ENCODE results near the gene DUS1L.

Gene DUS1L

DNA sequence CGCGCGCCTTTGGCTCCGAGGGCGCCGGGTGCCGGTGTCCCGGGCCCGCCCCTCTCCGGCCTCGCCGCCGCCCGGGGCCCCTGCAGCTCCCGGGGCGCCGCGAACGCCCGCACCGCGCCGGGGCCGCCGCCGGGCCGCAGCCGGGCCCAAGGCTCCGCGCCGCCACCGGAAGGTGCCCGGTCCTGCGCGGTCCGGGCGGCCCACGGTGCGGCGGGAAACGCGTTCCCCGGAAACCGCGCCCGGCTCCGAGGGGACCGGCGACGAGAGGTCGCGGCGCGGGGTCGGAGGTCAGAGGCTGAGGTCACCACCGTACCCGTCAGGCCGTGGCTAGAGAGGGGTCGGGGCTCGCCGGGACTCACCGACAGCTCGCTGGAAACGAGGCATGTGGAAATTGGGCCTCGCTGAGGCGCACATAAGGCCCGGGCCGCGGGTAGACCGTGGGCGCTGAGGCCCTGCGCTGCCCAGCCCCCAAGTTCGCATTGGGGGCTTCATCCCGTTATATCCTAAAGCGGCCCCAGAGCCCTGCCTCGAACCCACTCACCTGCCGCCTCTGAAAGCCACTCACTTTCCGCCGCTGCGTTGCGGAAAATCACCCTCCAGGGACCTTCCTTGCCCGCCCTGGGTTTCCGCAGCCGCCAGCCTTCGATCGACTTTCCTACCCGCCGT is at the start of gene DUS1L:
Gene DUS1L, minus strand, starts transcription at position 167 of the 666 bp plus-strand sequence. CDS start 745 bp downstream, outside the sequence.
- TF ChIP-seq, protein P1, sequence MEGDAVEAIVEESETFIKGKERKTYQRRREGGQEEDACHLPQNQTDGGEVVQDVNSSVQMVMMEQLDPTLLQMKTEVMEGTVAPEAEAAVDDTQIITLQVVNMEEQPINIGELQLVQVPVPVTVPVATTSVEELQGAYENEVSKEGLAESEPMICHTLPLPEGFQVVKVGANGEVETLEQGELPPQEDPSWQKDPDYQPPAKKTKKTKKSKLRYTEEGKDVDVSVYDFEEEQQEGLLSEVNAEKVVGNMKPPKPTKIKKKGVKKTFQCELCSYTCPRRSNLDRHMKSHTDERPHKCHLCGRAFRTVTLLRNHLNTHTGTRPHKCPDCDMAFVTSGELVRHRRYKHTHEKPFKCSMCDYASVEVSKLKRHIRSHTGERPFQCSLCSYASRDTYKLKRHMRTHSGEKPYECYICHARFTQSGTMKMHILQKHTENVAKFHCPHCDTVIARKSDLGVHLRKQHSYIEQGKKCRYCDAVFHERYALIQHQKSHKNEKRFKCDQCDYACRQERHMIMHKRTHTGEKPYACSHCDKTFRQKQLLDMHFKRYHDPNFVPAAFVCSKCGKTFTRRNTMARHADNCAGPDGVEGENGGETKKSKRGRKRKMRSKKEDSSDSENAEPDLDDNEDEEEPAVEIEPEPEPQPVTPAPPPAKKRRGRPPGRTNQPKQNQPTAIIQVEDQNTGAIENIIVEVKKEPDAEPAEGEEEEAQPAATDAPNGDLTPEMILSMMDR (IDR thresholded peaks at IDR 0.05): peak in 1 of 2 experiments; percentile 9
- Histone ChIP-seq H3K4me1 (peaks cover 0 to 26% (median 19%) of the 10 kb centered on the region in 4 donors), H3K9me3 (no peaks in the 10 kb centered on the region), H3K27ac (peak within 1 kb of the TSS; percentile 82 to 86), H3K4me3 (peak within 1 kb of the TSS; percentile 72 to 97), H3K27me3 (no peaks in the 10 kb centered on the region), H3K36me3 (peaks cover 12 to 34% (median 30%) of the 10 kb centered on the region in 3 donors)
- intact Hi-C loops (cut with DNase I; ENCODE audit: low total_unique reads): no loop called here
- no peak for DNase-seq

DNA sequence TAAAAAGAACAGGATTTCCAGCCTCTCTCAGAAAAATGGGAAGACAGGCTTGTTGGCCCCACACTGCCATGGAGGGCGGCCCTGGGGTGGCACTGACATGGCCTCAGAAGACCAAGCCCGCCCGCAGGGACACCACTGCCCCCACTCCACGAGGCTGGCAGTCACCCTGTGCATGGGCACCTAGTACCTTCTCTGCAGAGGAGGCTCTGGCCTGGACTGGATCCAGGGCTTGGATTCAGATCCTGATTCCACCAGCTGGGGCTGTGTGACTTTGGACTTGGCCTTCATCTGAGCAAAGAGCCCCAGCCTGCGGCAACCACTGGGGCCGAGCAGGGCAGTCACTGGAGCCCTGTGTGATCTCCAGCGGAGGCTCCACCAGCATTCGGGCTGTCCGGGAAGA is 49.3 kb upstream of the DUS1L start:
- DNase-seq: no peak
- H3K27ac ChIP-seq: no peak overlapping the region
- intact Hi-C loops (cut with DNase I; ENCODE audit: low total_unique reads): no loop called here

DNA sequence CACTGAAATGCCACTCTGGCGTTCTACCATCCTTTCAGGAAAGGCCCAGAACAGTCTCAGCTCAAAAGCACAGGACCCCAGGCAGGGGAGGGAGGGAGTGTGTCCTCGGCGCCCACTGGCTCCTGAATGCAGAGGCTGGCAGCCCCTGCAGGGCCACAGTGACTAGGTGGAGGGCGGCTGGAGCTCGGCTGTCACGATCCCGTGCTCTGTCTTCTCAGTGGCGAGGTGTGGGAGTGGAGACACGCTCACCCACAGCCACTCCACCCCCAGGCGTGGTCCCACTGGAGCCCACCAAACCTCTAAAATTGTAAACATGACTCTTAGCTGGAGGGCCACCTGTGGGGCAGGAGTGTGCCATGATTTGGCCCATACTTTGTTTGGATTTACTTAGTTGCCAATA is 48.8 kb upstream of the DUS1L start:
- intact Hi-C loops (cut with DNase I; ENCODE audit: low total_unique reads): no loop called here

More for the DNA sequence above, 49.3 kb upstream of the DUS1L start:
- H3K27me3 ChIP-seq: no peaks in the 10 kb centered on the region
- H3K4me3 ChIP-seq: no peak overlapping the region
- TF ChIP-seq, protein P1 (IDR thresholded peaks at IDR 0.05): no peak
- H3K9me3 ChIP-seq: no peaks in the 10 kb centered on the region
- no peaks in the 10 kb centered on the region for H3K4me1 ChIP-seq
- peaks cover 3 to 38% (median 18%) of the 10 kb centered on the region in 3 donors for H3K36me3 ChIP-seq

DNA sequence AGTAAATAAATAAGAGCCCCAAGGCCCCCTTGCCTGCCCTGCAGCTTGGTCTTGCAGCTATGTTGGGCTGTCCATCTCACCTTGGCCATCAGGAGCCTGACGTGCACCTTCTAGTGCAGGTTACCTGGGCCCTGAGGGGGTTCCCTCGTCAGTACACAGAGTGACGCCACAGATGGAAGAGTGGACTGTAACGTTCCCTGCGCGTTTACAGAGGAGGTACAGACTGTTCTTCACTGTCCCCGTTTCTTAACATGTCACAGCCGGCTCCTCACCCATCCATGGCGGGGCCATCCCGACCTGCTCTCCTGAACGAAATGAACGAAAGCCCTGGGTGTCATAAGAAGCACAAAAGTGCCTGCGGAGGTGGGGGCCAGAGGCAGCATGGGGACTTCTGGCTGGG is 48.3 kb upstream of the DUS1L start:
- no peak overlapping the region for H3K27ac ChIP-seq
- no peaks in the 10 kb centered on the region for H3K27me3 ChIP-seq
- H3K9me3 ChIP-seq: no peaks in the 10 kb centered on the region
- H3K4me1 ChIP-seq: no peaks in the 10 kb centered on the region
- no peak overlapping the region for H3K4me3 ChIP-seq
- peaks cover 3 to 38% (median 18%) of the 10 kb centered on the region in 3 donors for H3K36me3 ChIP-seq
- intact Hi-C loops (cut with DNase I; ENCODE audit: low total_unique reads): no loop called here
- TF ChIP-seq, protein P1 (IDR thresholded peaks at IDR 0.05): no peak
- DNase-seq: no peak

More for the DNA sequence above, 48.8 kb upstream of the DUS1L start:
- Histone ChIP-seq H3K4me3 (no peak overlapping the region), H3K9me3 (no peaks in the 10 kb centered on the region), H3K27ac (no peak overlapping the region), H3K27me3 (no peaks in the 10 kb centered on the region), H3K36me3 (peaks cover 3 to 38% (median 18%) of the 10 kb centered on the region in 3 donors), H3K4me1 (no peaks in the 10 kb centered on the region)
- DNase-seq: no peak
- TF ChIP-seq, protein P1 (IDR thresholded peaks at IDR 0.05): no peak

DNA sequence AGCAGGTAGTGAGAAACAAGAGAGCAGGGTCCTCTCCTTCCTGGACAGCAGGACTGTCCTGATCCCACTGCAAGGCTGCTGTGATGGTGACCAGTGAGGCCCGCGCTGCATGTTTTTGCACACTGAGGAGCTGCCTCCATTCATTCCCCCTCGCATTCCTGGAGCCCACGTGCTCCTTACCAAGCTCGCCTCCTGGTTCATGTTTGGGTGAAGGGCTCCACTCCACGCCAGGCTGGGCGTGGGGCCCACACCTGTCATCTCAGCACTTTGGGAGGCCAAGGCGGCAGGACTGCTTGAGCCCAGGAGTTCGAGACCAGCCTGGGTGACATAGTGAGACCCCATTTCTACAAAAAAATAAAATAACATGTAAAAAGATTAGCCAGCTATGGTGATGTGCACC is 47.8 kb upstream of the DUS1L start:
- Histone ChIP-seq H3K4me3 (no peak overlapping the region), H3K36me3 (peaks cover 3 to 37% (median 18%) of the 10 kb centered on the region in 3 donors), H3K27me3 (no peaks in the 10 kb centered on the region), H3K4me1 (no peaks in the 10 kb centered on the region), H3K9me3 (no peaks in the 10 kb centered on the region), H3K27ac (no peak overlapping the region)
- no peak for DNase-seq
- intact Hi-C loops (cut with DNase I; ENCODE audit: low total_unique reads): no loop called here
- TF ChIP-seq, protein P1 (IDR thresholded peaks at IDR 0.05): no peak

Measured in tibial artery (tissue), 4 donors.